IPS-18a (cell line): ENCODE measurements around the gene GPER1.
"Not testable (repeated sequence)": the region's sequence is repeated elsewhere in the genome, so short reads cannot be mapped to it uniquely, and the experiment has no call there.

Experiments used
- H3K27ac ChIP-seq: one replicate; pipeline ENCODE4 v1.5.1; 2013; ENCODE audit warnings: low read length
- H3K27me3 ChIP-seq: one replicate; pipeline ENCODE4 v1.6.1; 2013; ENCODE audit warnings: mild to moderate bottlenecking, low read length; ENCODE audit not compliant: control insufficient read depth, insufficient read depth
- H3K36me3 ChIP-seq: one replicate; pipeline ENCODE4 v1.6.1; 2013; ENCODE audit warnings: low read depth, low read length; ENCODE audit not compliant: control insufficient read depth
- H3K4me1 ChIP-seq: one replicate; pipeline ENCODE4 v1.6.1; 2013; ENCODE audit warnings: low read depth, low read length; ENCODE audit not compliant: control insufficient read depth
- H3K4me3 ChIP-seq: one replicate; pipeline ENCODE4 v1.5.1; 2013; ENCODE audit warnings: low read length
- H3K9ac ChIP-seq: one replicate; pipeline ENCODE4 v1.6.1; 2013; ENCODE audit warnings: mild to moderate bottlenecking, low read length, moderate library complexity
- H3K9me3 ChIP-seq: one replicate; pipeline ENCODE4 v1.6.1; 2013; ENCODE audit warnings: low read depth, low read length; ENCODE audit not compliant: control insufficient read depth

GPER1 gene

DNA sequence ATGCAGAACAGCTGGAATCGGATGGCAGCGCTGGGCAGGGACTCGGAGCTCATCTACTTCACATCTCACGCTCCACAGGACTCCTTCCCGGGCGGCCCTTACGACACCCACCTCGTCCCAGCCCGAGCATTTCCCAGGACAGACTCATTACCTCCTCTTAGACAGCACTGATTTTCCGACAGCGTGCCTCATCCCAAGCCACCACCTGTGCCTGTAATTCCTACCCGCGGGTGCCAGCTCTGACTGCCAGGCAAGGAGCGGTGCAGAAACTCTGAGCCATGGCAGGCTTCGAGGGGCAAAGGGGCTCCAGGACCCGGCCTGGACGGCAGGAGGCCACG is 25.6 kb downstream of the GPER1 start:
- no peaks in the 10 kb centered on the region for H3K27me3 ChIP-seq
- no peaks in the 10 kb centered on the region for H3K4me1 ChIP-seq
- H3K9ac ChIP-seq, result no peak overlapping the region
- no peak overlapping the region for H3K4me3 ChIP-seq
- no peaks in the 10 kb centered on the region for H3K9me3 ChIP-seq
- no peak overlapping the region for H3K27ac ChIP-seq
- no peaks in the 10 kb centered on the region for H3K36me3 ChIP-seq

DNA sequence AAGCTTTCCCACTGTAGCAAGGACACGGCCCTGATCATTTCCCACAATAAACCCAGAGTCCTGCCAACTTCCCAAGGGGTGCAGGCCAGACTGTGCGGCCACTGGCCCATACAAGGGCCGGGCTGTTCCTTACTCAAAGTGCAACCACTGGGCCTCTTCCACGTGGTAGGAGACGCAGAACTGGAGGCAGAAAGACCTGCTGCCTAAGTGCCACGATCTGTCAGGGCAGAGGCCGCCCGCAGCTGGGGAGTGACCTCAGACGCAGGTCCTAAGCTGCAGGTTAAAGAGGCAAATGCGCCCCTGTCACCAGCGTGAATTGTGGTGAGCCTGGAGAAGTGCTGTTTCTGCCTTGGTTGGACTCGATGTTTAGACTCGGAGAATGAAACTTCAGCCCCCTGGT is 26.2 kb downstream of the GPER1 start:
- no peaks in the 10 kb centered on the region for H3K4me1 ChIP-seq
- no peak overlapping the region for H3K9ac ChIP-seq
- no peaks in the 10 kb centered on the region for H3K36me3 ChIP-seq
- no peaks in the 10 kb centered on the region for H3K27me3 ChIP-seq
- no peaks in the 10 kb centered on the region for H3K9me3 ChIP-seq
- H3K27ac ChIP-seq, result no peak overlapping the region
- no peak overlapping the region for H3K4me3 ChIP-seq

DNA sequence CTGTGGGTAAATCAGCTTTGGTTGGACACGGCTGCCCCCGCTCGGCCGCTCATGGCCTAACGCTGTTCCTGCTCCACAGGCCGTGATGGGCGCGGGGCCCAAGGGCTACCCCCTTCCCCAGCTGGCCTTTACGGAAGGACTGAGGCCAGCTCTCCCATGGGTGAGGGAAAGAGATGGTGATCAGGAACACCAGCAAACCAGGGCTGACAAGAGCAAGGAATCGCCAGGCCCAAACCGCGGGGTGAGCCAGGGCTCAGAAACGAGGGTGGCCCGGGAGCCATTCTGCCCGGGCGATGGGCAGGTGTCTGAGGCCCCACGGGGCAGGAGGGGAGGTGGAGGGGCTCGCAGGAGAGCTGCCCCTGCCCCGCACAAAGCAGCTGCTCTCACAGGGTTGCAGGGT is 26.6 kb downstream of the GPER1 start:
- Histone ChIP-seq H3K36me3 (no peaks in the 10 kb centered on the region), H3K4me3 (no peak overlapping the region)

DNA sequence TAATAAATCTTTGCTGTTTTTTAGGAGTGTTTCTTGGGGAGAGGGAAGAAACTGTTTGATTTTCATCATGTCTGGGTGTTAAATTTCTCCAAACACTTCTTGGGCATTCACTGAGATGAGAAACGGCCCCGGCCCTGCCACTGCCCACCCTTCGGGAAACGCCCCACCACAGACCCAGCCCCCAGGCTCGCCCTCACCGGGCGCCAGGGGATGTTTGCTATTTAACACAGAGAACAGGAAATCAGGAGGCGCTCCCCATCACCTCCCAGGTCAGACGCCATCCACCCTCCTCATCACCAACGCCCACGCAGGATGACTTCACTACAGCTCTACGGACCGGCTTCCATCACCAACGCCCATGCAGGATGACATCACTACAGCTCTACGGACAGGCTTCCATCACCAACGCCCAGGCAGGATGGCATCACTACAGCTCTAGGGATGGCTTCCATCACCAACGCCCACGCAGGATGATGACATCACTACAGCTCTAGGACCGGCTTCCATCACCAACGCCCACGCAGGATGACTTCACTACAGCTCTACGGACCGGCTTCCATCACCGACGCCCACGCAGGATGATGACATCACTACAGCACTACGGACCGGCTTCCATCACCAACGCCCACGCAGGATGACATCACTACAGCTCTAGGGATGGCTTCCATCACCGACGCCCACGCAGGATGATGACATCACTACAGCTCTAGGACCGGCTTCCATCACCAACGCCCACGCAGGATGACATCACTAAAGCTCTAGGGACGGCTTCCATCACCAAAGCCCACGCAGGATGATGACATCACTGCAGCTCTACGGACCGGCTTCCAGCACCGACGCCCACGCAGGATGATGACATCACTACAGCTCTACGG is 27.5 kb downstream of the GPER1 start:
- not testable (repeated sequence) for H3K27ac ChIP-seq, H3K4me1 ChIP-seq, H3K9me3 ChIP-seq, H3K36me3 ChIP-seq, H3K9ac ChIP-seq, H3K4me3 ChIP-seq, H3K27me3 ChIP-seq

More for the DNA sequence above, 26.6 kb downstream of the GPER1 start:
- Histone ChIP-seq H3K4me1 (no peaks in the 10 kb centered on the region), H3K27ac (no peak overlapping the region), H3K27me3 (no peaks in the 10 kb centered on the region), H3K9me3 (no peaks in the 10 kb centered on the region), H3K9ac (no peak overlapping the region)

DNA sequence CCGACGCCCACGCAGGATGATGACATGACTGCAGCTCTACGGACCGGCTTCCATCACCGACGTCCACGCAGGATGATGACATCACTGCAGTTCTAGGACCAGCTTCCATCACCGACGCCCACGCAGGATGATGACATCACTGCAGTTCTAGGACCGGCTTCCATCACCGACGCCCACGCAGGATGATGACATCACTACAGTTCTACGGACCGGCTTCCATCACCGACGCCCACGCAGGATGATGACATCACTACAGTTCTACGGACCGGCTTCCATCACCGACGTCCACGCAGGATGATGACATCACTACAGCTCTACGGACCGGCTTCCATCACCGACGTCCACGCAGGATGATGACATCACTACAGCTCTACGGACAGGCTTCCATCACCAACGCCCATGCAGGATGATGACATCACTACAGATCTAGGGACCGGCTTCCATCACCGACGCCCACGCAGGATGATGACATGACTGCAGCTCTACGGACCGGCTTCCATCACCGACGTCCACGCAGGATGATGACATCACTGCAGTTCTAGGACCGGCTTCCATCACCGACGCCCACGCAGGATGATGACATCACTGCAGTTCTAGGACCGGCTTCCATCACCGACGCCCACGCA is 28.6 kb downstream of the GPER1 start:
- H3K4me1 ChIP-seq, H3K9me3 ChIP-seq, H3K9ac ChIP-seq, H3K27me3 ChIP-seq, H3K4me3 ChIP-seq, H3K36me3 ChIP-seq, H3K27ac ChIP-seq: not testable (repeated sequence)

DNA sequence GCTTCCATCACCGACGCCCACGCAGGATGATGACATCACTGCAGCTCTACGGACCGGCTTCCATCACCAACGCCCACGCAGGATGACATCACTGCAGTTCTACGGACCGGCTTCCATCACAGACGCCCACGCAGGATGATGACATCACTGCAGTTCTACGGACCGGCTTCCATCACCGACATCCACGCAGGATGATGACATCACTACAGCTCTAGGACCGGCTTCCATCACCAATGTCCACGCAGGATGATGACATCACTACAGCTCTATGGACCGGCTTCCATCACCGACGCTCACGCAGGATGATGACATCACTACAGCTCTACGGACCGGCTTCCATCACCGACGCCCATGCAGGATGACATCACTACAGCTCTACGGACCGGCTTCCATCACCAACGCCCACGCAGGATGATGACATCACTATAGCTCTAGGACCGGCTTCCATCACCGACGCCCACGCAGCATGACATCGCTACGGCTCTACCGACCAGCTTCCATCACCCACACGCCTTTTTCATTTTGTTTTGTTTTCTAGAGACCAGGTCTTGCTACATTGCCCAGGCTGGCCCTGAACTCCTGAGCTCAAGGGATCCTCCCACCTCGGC is 29.5 kb downstream of the GPER1 start:
- Histone ChIP-seq H3K9me3 (no peaks in the 10 kb centered on the region), H3K36me3 (no peaks in the 10 kb centered on the region), H3K27me3 (no peaks in the 10 kb centered on the region), H3K27ac (no peak overlapping the region), H3K9ac (no peak overlapping the region), H3K4me3 (no peak overlapping the region), H3K4me1 (no peaks in the 10 kb centered on the region)

DNA sequence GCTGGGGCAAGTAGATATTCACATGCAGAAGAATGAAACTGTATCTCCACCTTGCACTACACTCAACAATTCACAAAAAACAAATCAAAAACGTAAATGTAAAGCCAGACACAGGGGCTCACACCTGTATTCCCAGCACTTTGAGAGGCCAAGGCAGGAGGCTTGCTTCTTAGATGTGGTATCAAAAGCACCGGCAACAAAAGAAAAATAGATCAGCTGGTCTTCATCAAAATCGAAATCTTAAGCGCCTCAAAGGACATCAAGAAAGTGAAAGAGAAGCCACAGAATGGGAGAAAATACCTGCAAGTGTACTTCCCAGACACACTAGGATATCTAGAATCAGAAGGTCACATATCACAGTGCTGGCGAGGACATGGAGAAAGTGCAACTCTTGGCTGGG is 31.3 kb downstream of the GPER1 start:
- Histone ChIP-seq H3K9me3 (no peaks in the 10 kb centered on the region), H3K36me3 (no peaks in the 10 kb centered on the region), H3K9ac (no peak overlapping the region), H3K27ac (no peak overlapping the region), H3K4me1 (no peaks in the 10 kb centered on the region), H3K4me3 (no peak overlapping the region), H3K27me3 (no peaks in the 10 kb centered on the region)

- Histone ChIP-seq H3K9me3 (no peaks in the 10 kb centered on the region), H3K4me1 (no peaks in the 10 kb centered on the region), H3K27me3 (no peaks in the 10 kb centered on the region), H3K4me3 (no peak overlapping the region), H3K36me3 (peaks cover 4% of the 10 kb centered on the region), H3K27ac (no peak overlapping the region), H3K9ac (no peak overlapping the region)
These were observed 32.9 kb downstream of the GPER1 start for GRCh38 chr7:1120791-1121190.

DNA sequence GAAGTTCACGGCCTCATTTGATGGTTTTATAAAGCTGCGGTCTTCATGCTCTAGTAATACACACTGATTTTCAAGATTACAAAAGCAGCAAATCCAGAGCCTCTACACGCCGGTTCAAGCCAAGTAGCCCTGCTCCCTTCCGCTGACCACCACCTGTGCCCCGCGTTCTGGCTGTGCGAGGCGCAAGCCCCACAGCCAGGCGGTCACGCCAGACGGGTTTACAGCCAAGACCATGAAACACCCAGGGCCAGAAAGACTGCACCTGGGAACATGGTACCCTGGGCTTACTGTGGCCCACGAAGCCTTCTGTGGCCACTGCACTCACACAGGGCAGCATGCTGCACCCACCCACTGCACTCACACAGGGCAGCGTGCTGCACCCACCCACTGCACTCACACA is 33.6 kb downstream of the GPER1 start:
- Histone ChIP-seq H3K4me1 (no peaks in the 10 kb centered on the region), H3K27ac (no peak overlapping the region), H3K9me3 (no peaks in the 10 kb centered on the region), H3K27me3 (no peaks in the 10 kb centered on the region), H3K36me3 (peaks cover 6% of the 10 kb centered on the region), H3K4me3 (no peak overlapping the region), H3K9ac (no peak overlapping the region)

- H3K27ac ChIP-seq, result no peak overlapping the region
These were observed 34.2 kb downstream of the GPER1 start for GRCh38 chr7:1121886-1122831.

GRCh38 chr7:1122832-1123501 is 35.1 kb downstream of the GPER1 start:
- Histone ChIP-seq H3K4me1 (no peaks in the 10 kb centered on the region), H3K9me3 (no peaks in the 10 kb centered on the region), H3K4me3 (no peak overlapping the region), H3K9ac (no peak overlapping the region), H3K27ac (no peak overlapping the region), H3K27me3 (no peaks in the 10 kb centered on the region), H3K36me3 (peaks cover 13% of the 10 kb centered on the region)

More at GRCh38 chr7:1121886-1122831, 34.2 kb downstream of the GPER1 start:
- H3K27me3 ChIP-seq, result no peaks in the 10 kb centered on the region
- H3K4me1 ChIP-seq, result no peaks in the 10 kb centered on the region
- no peaks in the 10 kb centered on the region for H3K9me3 ChIP-seq
- H3K9ac ChIP-seq, result no peak overlapping the region
- H3K4me3 ChIP-seq, result no peak overlapping the region
- peaks cover 13% of the 10 kb centered on the region for H3K36me3 ChIP-seq
